K562 (cell line): ENCODE results near the gene ZSWIM1. TPM values are rescaled to one million over a fixed set of nuclear protein-coding genes. Genes with fewer than 3 reads are reported as not detected.
A peak's percentile ranks its signal among the peaks of the same experiment; 100 is the strongest.

ENCODE experiments used
- FOXJ3 ChIP-seq: sonication (generic); formaldehyde crosslinking; IDR thresholded peaks from 2 replicates; pipeline ENCODE4 v1.4.0; 2020; ENCODE audit warnings: mild to moderate bottlenecking, missing genetic modification reagents
- PHF8 ChIP-seq: fragments of 200-600 bp; sonication (generic); IDR thresholded peaks from 2 replicates; pipeline ENCODE4 v1.6.1; 2012; ENCODE audit warnings: mixed run types, mild to moderate bottlenecking, inconsistent platforms, low read length, moderate library complexity, borderline replicate concordance
- ZNF431 ChIP-seq: sonication (generic); formaldehyde crosslinking; IDR thresholded peaks from 2 replicates; pipeline ENCODE4 v1.8.0; 2022; ENCODE audit warnings: mild to moderate bottlenecking, missing genetic modification reagents
- polyA plus RNA-seq, 8 experiments: library from polyadenylated mRNA; depleted of rRNA in 4 of 8; stranded (reverse) in 5 of 8; unstranded in 3 of 8; fragments of >200 nt; fragmentation: Nextera tagmentation in 2 of 8; fragmentation: Illumina TruSeq in 1 of 8; extraction: Ambion mirVana in 2 of 8; extraction: Trizol in 1 of 8; gene quantifications; 2 replicates each; pipeline versions ENCODE4 v1.2.1 to v1.2.3, GENCODE V29; 2011 to 2014; ENCODE audit warnings: inconsistent platforms in 1 of 8, missing spikeins in 1 of 8
- total RNA-seq, 7 experiments: library from RNA; depleted of rRNA in 6 of 7; stranded (reverse); fragments of >200 nt in 6 of 7; fragmentation: Illumina TruSeq in 2 of 7; extraction: Trizol in 2 of 7; gene quantifications; 2 replicates each; pipeline versions ENCODE4 v1.2.1 to v1.2.3, GENCODE V29; 2011 to 2021; ENCODE audit warnings: low replicate concordance in 1 of 7
- TF ChIP-seq, protein P1 (sequence below): fragments of 450-650 bp; IDR thresholded peaks from 2 replicates; pipeline ENCODE4 v1.6.1; 2016; ENCODE audit warnings: mild to moderate bottlenecking, moderate library complexity
- TF ChIP-seq, protein P2 (sequence below): sonication (generic); formaldehyde crosslinking; IDR thresholded peaks from 2 replicates; pipeline ENCODE4 v1.8.0; 2022; ENCODE audit warnings: missing genetic modification reagents, mild to moderate bottlenecking, borderline replicate concordance

The ZSWIM1 gene
- total and polyA plus RNA-seq, 9 of the 15 experiments (the other 6 are each of a cell fraction or from before 2014, with no cell fraction given), result 2.5 to 15.6 (median 9.5) TPM

- TF ChIP-seq, protein P1, sequence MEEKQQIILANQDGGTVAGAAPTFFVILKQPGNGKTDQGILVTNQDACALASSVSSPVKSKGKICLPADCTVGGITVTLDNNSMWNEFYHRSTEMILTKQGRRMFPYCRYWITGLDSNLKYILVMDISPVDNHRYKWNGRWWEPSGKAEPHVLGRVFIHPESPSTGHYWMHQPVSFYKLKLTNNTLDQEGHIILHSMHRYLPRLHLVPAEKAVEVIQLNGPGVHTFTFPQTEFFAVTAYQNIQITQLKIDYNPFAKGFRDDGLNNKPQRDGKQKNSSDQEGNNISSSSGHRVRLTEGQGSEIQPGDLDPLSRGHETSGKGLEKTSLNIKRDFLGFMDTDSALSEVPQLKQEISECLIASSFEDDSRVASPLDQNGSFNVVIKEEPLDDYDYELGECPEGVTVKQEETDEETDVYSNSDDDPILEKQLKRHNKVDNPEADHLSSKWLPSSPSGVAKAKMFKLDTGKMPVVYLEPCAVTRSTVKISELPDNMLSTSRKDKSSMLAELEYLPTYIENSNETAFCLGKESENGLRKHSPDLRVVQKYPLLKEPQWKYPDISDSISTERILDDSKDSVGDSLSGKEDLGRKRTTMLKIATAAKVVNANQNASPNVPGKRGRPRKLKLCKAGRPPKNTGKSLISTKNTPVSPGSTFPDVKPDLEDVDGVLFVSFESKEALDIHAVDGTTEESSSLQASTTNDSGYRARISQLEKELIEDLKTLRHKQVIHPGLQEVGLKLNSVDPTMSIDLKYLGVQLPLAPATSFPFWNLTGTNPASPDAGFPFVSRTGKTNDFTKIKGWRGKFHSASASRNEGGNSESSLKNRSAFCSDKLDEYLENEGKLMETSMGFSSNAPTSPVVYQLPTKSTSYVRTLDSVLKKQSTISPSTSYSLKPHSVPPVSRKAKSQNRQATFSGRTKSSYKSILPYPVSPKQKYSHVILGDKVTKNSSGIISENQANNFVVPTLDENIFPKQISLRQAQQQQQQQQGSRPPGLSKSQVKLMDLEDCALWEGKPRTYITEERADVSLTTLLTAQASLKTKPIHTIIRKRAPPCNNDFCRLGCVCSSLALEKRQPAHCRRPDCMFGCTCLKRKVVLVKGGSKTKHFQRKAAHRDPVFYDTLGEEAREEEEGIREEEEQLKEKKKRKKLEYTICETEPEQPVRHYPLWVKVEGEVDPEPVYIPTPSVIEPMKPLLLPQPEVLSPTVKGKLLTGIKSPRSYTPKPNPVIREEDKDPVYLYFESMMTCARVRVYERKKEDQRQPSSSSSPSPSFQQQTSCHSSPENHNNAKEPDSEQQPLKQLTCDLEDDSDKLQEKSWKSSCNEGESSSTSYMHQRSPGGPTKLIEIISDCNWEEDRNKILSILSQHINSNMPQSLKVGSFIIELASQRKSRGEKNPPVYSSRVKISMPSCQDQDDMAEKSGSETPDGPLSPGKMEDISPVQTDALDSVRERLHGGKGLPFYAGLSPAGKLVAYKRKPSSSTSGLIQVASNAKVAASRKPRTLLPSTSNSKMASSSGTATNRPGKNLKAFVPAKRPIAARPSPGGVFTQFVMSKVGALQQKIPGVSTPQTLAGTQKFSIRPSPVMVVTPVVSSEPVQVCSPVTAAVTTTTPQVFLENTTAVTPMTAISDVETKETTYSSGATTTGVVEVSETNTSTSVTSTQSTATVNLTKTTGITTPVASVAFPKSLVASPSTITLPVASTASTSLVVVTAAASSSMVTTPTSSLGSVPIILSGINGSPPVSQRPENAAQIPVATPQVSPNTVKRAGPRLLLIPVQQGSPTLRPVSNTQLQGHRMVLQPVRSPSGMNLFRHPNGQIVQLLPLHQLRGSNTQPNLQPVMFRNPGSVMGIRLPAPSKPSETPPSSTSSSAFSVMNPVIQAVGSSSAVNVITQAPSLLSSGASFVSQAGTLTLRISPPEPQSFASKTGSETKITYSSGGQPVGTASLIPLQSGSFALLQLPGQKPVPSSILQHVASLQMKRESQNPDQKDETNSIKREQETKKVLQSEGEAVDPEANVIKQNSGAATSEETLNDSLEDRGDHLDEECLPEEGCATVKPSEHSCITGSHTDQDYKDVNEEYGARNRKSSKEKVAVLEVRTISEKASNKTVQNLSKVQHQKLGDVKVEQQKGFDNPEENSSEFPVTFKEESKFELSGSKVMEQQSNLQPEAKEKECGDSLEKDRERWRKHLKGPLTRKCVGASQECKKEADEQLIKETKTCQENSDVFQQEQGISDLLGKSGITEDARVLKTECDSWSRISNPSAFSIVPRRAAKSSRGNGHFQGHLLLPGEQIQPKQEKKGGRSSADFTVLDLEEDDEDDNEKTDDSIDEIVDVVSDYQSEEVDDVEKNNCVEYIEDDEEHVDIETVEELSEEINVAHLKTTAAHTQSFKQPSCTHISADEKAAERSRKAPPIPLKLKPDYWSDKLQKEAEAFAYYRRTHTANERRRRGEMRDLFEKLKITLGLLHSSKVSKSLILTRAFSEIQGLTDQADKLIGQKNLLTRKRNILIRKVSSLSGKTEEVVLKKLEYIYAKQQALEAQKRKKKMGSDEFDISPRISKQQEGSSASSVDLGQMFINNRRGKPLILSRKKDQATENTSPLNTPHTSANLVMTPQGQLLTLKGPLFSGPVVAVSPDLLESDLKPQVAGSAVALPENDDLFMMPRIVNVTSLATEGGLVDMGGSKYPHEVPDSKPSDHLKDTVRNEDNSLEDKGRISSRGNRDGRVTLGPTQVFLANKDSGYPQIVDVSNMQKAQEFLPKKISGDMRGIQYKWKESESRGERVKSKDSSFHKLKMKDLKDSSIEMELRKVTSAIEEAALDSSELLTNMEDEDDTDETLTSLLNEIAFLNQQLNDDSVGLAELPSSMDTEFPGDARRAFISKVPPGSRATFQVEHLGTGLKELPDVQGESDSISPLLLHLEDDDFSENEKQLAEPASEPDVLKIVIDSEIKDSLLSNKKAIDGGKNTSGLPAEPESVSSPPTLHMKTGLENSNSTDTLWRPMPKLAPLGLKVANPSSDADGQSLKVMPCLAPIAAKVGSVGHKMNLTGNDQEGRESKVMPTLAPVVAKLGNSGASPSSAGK, result peak; percentile 24; the same call in 1 of the 2 replicates
- TF ChIP-seq, protein P2, sequence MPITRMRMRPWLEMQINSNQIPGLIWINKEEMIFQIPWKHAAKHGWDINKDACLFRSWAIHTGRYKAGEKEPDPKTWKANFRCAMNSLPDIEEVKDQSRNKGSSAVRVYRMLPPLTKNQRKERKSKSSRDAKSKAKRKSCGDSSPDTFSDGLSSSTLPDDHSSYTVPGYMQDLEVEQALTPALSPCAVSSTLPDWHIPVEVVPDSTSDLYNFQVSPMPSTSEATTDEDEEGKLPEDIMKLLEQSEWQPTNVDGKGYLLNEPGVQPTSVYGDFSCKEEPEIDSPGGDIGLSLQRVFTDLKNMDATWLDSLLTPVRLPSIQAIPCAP (CRISPR knock-in tag), result no peak
- TF ChIP-seq ZNF431 (CRISPR knock-in tag), result no peak
- TF ChIP-seq PHF8, result no peak
- TF ChIP-seq FOXJ3 (CRISPR knock-in tag), result no peak
These were observed 28.3 kb downstream of the ZSWIM1 start (continued) for GRCh38 chr20:45909336-45909808.
